Measurements from ENCODE around the gene FAM210A.

- TF ChIP-seq CTCF (IDR thresholded peaks at IDR 0.05) (no peak), EZH2 (IDR thresholded peaks at IDR 0.05; ENCODE audit: borderline replicate concordance, insufficient read depth, low read depth, low read length, poor library complexity, severe bottlenecking) (no peak)
Measured at GRCh38 chr18:13643261-13643751, 83.1 kb downstream of the FAM210A start.
